Jurkat, Clone E6-1 (cell line): ENCODE results near the gene GHR.
"Not testable (repeated sequence)": the region's sequence is repeated elsewhere in the genome, so short reads cannot be mapped to it uniquely, and the experiment has no call there.

Experiments
- DNase-seq: peaks from one replicate; pipeline ENCODE4 v3.0.0-alpha.2; 2011; ENCODE audit warnings: low read depth, low spot score
- H3K4me3 ChIP-seq: 2 replicates; pipeline ENCODE4 v1.5.1; 2011; ENCODE audit warnings: mild to moderate bottlenecking, low read length, control low read depth, moderate library complexity

GHR gene

DNA sequence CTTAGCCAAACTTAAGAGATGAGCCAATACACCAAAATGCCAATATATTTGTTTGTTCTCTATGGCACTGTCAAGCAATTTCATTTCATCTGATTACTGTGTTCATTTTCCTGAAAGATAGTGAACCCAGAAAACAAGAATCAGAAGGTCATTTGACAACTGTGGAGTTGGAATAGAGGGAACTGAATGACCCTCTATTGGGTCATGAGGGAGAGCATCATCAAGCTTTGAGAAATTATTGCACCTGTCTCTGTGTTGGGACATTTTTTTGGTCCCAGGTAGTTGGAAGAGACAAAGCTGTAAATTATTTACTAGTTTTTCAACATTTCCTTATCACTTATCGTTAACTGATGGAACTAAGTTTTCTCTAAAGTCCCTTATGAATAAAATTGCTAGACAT, 129.4 kb downstream of the GHR start:
- H3K4me3 ChIP-seq = no peak overlapping the region
- no peak for DNase-seq

DNA sequence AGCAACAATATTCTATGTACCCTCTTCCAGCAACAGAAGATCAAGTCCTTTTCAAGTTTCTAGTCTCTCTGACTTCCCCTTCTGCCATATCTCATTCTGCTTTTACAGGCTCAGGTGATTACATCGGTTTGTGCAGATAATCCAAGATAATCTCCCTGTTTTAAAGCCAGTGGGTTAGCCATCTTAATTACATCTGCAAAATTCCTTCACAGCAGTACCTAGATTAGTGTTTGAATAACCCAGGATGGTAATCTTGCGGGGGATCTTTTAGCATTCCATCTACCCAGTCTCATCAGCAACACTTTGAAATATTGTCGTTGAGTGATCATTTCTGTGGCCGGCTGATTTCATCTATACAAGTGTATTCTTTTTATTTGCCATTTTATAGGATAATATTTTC, 130.2 kb downstream of the GHR start:
- H3K4me3 ChIP-seq = no peak overlapping the region
- DNase-seq = no peak

DNA sequence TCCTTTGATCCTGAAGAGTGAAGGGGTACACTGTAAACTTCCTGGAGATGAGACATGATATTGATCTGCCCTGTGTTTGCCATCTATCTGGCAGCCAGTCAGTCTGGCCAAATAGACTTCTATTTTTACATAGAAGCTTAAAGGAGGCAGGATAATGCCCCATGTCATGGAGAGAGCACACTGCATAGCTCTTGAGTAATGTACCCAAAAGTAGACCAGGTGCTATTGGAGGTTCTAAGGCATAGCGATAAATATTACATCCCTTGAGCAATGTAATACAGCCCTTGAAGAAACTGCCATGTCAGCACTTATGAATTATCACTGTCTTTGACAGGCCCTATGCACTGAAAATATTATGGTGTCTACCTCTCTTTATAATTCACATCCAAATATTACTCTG, 131.8 kb downstream of the GHR start:
- no peak for DNase-seq
- no peak overlapping the region for H3K4me3 ChIP-seq

DNA sequence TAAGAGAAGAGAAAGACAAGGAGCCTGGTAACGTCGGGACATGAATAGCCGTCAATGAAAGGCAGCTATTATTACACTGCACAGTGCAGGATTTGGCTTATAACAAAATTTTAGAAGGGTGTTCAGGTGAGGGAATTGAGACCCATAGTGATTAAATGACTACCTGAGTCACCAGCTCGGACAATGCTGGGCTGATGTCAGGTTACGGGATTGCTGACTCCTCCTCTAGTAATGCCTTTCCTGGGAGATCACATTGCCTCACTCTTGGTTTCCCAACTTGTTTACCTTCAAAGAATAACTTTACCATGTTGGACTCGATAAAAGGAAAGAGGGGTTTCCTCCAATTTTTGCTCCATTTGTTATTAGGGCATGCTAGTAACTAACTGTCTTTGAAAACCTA, 132.6 kb downstream of the GHR start:
- DNase-seq = no peak
- H3K4me3 ChIP-seq = no peak overlapping the region

- no peak for DNase-seq
Measured at GRCh38 chr5:42557689-42558088, 134.4 kb downstream of the GHR start.

GRCh38 chr5:42561656-42562055, 138.4 kb downstream of the GHR start:
- DNase-seq = no peak
- no peak overlapping the region for H3K4me3 ChIP-seq

More at GRCh38 chr5:42557689-42558088, 134.4 kb downstream of the GHR start:
- no peak overlapping the region for H3K4me3 ChIP-seq

GRCh38 chr5:42564689-42565356, 141.6 kb downstream of the GHR start:
- no peak for DNase-seq
- no peak overlapping the region for H3K4me3 ChIP-seq

GRCh38 chr5:42566652-42567295, 143.5 kb downstream of the GHR start:
- DNase-seq = no peak
- no peak overlapping the region for H3K4me3 ChIP-seq

DNA sequence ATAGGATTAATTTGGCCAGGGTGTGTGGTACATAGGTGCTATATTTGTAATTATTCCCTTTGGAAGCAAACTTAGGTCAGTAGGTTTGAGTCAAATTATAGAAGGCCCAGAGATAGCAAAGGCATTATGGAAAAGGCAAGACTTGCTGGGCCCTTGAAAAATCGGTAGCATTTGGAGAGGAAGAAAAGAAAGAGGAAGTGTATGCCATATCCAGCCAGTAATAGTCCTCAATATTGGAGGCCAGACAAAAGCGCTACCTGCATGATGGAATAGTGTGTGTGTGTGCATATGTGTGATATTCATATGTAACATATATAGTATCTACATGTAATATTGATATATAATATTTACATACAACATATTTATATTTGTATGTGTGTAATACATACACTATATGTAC, 146.1 kb downstream of the GHR start:
- no peak overlapping the region for H3K4me3 ChIP-seq
- DNase-seq = no peak

- DNase-seq = no peak
- no peak overlapping the region for H3K4me3 ChIP-seq
Measured at GRCh38 chr5:42569953-42570548, 146.8 kb downstream of the GHR start.

DNA sequence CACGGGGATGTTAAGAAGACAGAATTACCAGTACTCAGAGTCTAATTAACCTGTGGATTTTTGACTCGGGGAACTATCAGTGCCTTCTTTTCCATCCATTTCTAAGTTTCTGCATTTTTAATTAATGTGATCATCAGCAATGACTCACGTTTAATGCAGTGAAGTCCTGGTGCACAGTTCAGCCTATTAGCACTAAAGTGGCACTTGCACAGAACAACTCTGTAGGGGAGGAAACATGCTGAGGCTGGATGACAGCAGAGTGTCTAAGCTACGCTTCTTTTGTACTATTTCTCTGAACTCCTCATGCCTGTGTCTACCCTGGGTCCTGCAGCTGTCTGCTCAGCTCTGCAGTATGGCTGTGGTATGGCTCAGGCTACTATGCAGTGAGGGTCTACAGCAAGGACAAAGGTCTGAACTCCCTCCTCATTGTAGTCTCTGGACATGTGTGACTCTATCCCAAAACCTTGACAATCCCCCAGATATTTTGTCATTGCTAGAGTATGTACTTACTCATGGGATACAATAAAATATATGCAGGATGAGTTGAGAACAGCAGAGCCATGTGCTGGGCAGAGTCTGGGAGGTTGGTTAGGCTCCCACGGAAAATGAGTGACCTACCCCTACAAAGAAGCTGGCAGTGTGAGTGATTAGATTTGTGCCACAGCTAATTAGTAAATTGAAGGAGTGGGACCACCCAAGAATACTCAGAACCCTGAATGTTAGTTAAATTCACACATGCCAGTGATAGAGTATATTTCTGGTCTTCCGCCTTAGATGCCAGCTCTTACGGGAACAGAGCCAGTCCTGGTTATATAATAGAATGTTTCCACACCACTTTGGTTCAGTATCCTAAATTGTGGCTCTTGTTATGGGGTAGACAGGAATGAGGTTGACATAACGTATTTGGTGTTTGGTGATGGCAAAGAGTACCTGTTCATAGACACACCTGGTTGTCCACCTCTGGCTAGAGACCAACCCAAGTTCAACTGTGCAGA, 148.0 kb downstream of the GHR start:
- H3K4me3 ChIP-seq = no peak overlapping the region
- DNase-seq = no peak

DNA sequence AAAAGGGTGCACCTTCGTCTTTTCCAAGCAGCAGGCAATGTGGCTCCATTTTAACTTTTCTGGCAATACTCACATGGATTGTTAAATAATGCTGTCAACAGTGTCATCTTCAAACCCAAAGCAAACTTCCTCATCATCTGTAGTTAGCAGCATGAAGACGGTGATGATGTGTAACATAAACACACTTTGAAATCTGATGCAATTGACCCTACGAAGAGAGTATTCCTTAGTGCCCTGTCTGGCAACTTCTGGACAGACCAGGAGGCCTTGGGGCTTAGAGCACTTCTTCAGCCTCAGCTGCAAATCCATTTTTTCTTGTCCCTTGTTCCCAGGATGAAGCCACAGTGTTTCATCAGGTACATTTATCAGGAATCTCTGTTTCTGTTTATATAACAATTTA, 149.1 kb downstream of the GHR start:
- H3K4me3 ChIP-seq = no peak overlapping the region
- no peak for DNase-seq

GRCh38 chr5:42573386-42573785, 150.1 kb downstream of the GHR start:
- no peak overlapping the region for H3K4me3 ChIP-seq
- no peak for DNase-seq

GRCh38 chr5:42575914-42576313, 152.7 kb downstream of the GHR start:
- not testable (repeated sequence) for DNase-seq

DNA sequence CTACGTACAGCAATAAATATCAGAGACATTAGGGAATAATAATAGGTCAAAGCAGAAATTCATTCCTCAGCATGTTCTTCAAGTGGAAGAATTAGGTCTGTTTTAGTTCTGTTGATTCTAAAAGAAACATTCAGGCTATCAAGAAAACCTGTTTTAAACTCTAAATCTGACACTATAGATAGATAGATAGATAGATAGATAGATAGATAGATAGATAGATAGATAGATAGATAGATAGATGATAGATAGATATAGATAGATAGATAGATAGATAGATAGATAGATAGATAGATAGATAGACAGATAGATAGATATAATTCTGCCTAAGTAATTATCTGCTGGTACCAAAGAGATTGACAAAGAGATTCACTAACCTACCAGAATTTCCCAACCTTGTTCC, 155.7 kb downstream of the GHR start:
- not testable (repeated sequence) for DNase-seq, H3K4me3 ChIP-seq

More at GRCh38 chr5:42575914-42576313, 152.7 kb downstream of the GHR start:
- not testable (repeated sequence) for H3K4me3 ChIP-seq

- H3K4me3 ChIP-seq = no peak overlapping the region
- no peak for DNase-seq
Measured at GRCh38 chr5:42579320-42579719, 156.1 kb downstream of the GHR start.

GRCh38 chr5:42581845-42582244, 158.6 kb downstream of the GHR start:
- H3K4me3 ChIP-seq = no peak overlapping the region

GRCh38 chr5:42582723-42583122, 159.5 kb downstream of the GHR start:
- no peak for DNase-seq
- H3K4me3 ChIP-seq = no peak overlapping the region

More at GRCh38 chr5:42581845-42582244, 158.6 kb downstream of the GHR start:
- DNase-seq = no peak

GRCh38 chr5:42583322-42583721, 160.1 kb downstream of the GHR start:
- H3K4me3 ChIP-seq = no peak overlapping the region
- DNase-seq = peak; percentile 40
